Neural cell (in vitro differentiated cells): ENCODE measurements around the gene CELA2A. TPM values are rescaled to one million over a fixed set of nuclear protein-coding genes. Genes with fewer than 3 reads are reported as not detected.
"Not testable (repeated sequence)": the region's sequence is repeated elsewhere in the genome, so short reads cannot be mapped to it uniquely, and the experiment has no call there.

Experiments used
- H2AFZ ChIP-seq: fragments of 200-600, 300-800 bp; sonication (generic), shearing (Covaris generic); 2 replicates; pipeline ENCODE4 v1.6.0; 2014; ENCODE audit warnings: low read depth, mild to moderate bottlenecking, antibody characterized with exemption, low read length, moderate library complexity
- H3F3A ChIP-seq: fragments of 200-600 bp; shearing (Covaris generic); 2 replicates; pipeline ENCODE4 v1.6.1; 2016; ENCODE audit warnings: mild to moderate bottlenecking, moderate library complexity, mixed read lengths, antibody characterized with exemption, low read length; ENCODE audit not compliant: insufficient read depth, poor library complexity, severe bottlenecking
- H3K27ac ChIP-seq: fragments of 200-600, 300-800 bp; sonication (generic), shearing (Covaris generic); 2 replicates; pipeline ENCODE4 v1.5.1; 2014; ENCODE audit warnings: mild to moderate bottlenecking, low read length, moderate library complexity
- H3K27me3 ChIP-seq: fragments of 300-800, 200-600 bp; sonication (generic), shearing (Covaris generic); 2 replicates; pipeline ENCODE4 v1.6.0; 2014; ENCODE audit warnings: mild to moderate bottlenecking, low read depth, low read length, moderate library complexity; ENCODE audit not compliant: insufficient read depth
- H3K36me3 ChIP-seq: fragments of 300-800, 200-600 bp; sonication (generic), shearing (Covaris generic); 2 replicates; pipeline ENCODE4 v1.5.1; 2014; ENCODE audit warnings: mild to moderate bottlenecking, antibody characterized with exemption, low read length, moderate library complexity; ENCODE audit not compliant: insufficient read depth
- H3K4me2 ChIP-seq: fragments of 300-800, 200-600 bp; sonication (generic), shearing (Covaris generic); 2 replicates; pipeline ENCODE4 v1.6.0; 2014; ENCODE audit warnings: mild to moderate bottlenecking, low read length
- H3K4me3 ChIP-seq: fragments of 300-800, 200-600 bp; sonication (generic), shearing (Covaris generic); 2 replicates; pipeline ENCODE4 v1.5.1; 2014; ENCODE audit warnings: mild to moderate bottlenecking, low read length, moderate library complexity
- H3K79me2 ChIP-seq: fragments of 200-600 bp; shearing (Covaris generic); replicated peaks from 2 replicates; pipeline ENCODE4 v1.6.0; 2014; ENCODE audit warnings: mild to moderate bottlenecking, low read length, moderate library complexity; ENCODE audit not compliant: insufficient read depth
- H3K9ac ChIP-seq: fragments of 300-800, 200-600 bp; sonication (generic), shearing (Covaris generic); 2 replicates; pipeline ENCODE4 v1.6.1; 2016; ENCODE audit warnings: mild to moderate bottlenecking, low read length, mixed read lengths
- H3K9me2 ChIP-seq: fragments of 200-600 bp; shearing (Covaris generic); 2 replicates; pipeline ENCODE4 v1.6.1; 2016; ENCODE audit warnings: mild to moderate bottlenecking, low read length, mixed read lengths; ENCODE audit not compliant: insufficient read depth
- H3K9me3 ChIP-seq: fragments of 200-600, 300-800 bp; sonication (generic), shearing (Covaris generic); 2 replicates; pipeline ENCODE4 v1.6.1; 2016; ENCODE audit warnings: mild to moderate bottlenecking, mixed run types, low read length, moderate library complexity, mixed read lengths
- H4K20me1 ChIP-seq: fragments of 200-600 bp; shearing (Covaris generic); 2 replicates; pipeline ENCODE4 v1.6.1; 2016; ENCODE audit warnings: mild to moderate bottlenecking, mixed run types; ENCODE audit not compliant: insufficient read depth
- EP300 ChIP-seq: fragments of 450-650 bp; conservative IDR thresholded peaks from 2 replicates; pipeline ENCODE4 v1.6.1; 2014; ENCODE audit warnings: antibody characterized with exemption, mild to moderate bottlenecking, moderate library complexity; ENCODE audit not compliant: poor library complexity, severe bottlenecking
- EZH2 ChIP-seq: fragments of 200-600, 300-800 bp; shearing (Covaris generic), sonication (generic); IDR thresholded peaks from 2 replicates; pipeline ENCODE4 v1.6.1; 2014; ENCODE audit warnings: antibody characterized with exemption, low read length, borderline replicate concordance, mild to moderate bottlenecking; ENCODE audit not compliant: insufficient read depth, poor library complexity, severe bottlenecking
- MXI1 ChIP-seq: fragments of 450-650 bp; conservative IDR thresholded peaks from 2 replicates; pipeline ENCODE4 v1.6.1; 2014; ENCODE audit warnings: antibody characterized with exemption, mild to moderate bottlenecking; ENCODE audit not compliant: poor library complexity, severe bottlenecking
- POLR2AphosphoS5 ChIP-seq: IDR thresholded peaks from 2 replicates; pipeline ENCODE4 v1.6.1; 2012
- RAD21 ChIP-seq: fragments of 450-650 bp; conservative IDR thresholded peaks from 2 replicates; pipeline ENCODE4 v1.6.1; 2014; ENCODE audit warnings: antibody characterized with exemption, mild to moderate bottlenecking, moderate library complexity
- SMC3 ChIP-seq: fragments of 450-650 bp; conservative IDR thresholded peaks from 2 replicates; pipeline ENCODE4 v1.6.1; 2014; ENCODE audit warnings: antibody characterized with exemption, mild to moderate bottlenecking, moderate library complexity; ENCODE audit not compliant: poor library complexity
- TAF1 ChIP-seq: IDR thresholded peaks from 2 replicates; pipeline ENCODE4 v1.6.1; 2012; ENCODE audit warnings: low read depth
- polyA plus RNA-seq: library from polyadenylated mRNA; depleted of rRNA; stranded (reverse); fragments of >200 nt; gene quantifications from 2 replicates; pipeline ENCODE4 v1.2.3, GENCODE V29; 2014
- TF ChIP-seq, protein P1 (sequence below): fragments of 450-650 bp; IDR thresholded peaks from 2 replicates; pipeline ENCODE4 v1.5.1; 2014; ENCODE audit warnings: antibody characterized with exemption, mild to moderate bottlenecking, moderate library complexity; ENCODE audit not compliant: poor library complexity, severe bottlenecking
- TF ChIP-seq, protein P2 (sequence below): IDR thresholded peaks from 2 replicates; pipeline ENCODE4 v1.6.1; 2012; ENCODE audit warnings: borderline replicate concordance

Gene CELA2A
- polyA plus RNA-seq, 1 donor from 2014 or later: not detected

DNA sequence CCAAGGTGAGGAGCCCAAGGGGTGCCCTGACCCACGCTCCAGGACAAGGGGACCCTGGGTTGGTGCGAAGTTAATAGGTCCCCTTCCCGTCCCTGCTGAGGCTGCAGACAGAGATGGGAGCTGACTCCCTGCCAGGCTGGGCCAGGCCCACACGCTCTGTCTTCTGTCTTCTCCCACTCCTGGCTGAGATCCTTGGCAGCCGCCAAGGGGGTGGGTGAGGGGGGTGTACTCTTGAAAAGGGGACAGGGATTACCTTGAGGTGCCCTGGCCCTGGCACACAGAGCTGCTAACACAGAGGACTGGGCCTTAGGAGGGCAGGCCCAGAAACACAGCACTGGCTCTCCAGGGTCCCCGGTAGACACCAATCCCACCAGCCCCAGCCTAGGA, 29.3 kb upstream of the CELA2A start:
- H3K4me3 ChIP-seq: no peak overlapping the region
- H4K20me1 ChIP-seq: no peaks in the 10 kb centered on the region
- H3K27me3 ChIP-seq: no peaks in the 10 kb centered on the region
- no peaks in the 10 kb centered on the region for H3K36me3 ChIP-seq
- no peak overlapping the region for H3K9ac ChIP-seq
- no peaks in the 10 kb centered on the region for H3K9me2 ChIP-seq
- no peaks in the 10 kb centered on the region for H3K79me2 ChIP-seq
- H3K4me2 ChIP-seq: no peak overlapping the region
- no peaks in the 10 kb centered on the region for H3F3A ChIP-seq
- H3K9me3 ChIP-seq: no peaks in the 10 kb centered on the region
- H3K27ac ChIP-seq: no peak overlapping the region
- no peak for TF ChIP-seq MXI1
- TF ChIP-seq, protein P1, sequence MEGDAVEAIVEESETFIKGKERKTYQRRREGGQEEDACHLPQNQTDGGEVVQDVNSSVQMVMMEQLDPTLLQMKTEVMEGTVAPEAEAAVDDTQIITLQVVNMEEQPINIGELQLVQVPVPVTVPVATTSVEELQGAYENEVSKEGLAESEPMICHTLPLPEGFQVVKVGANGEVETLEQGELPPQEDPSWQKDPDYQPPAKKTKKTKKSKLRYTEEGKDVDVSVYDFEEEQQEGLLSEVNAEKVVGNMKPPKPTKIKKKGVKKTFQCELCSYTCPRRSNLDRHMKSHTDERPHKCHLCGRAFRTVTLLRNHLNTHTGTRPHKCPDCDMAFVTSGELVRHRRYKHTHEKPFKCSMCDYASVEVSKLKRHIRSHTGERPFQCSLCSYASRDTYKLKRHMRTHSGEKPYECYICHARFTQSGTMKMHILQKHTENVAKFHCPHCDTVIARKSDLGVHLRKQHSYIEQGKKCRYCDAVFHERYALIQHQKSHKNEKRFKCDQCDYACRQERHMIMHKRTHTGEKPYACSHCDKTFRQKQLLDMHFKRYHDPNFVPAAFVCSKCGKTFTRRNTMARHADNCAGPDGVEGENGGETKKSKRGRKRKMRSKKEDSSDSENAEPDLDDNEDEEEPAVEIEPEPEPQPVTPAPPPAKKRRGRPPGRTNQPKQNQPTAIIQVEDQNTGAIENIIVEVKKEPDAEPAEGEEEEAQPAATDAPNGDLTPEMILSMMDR: no peak
- no peak for TF ChIP-seq RAD21
- TF ChIP-seq EP300: no peak
- TF ChIP-seq TAF1: no peak
- no peak for TF ChIP-seq EZH2
- no peak for TF ChIP-seq POLR2AphosphoS5
- TF ChIP-seq, protein P2, sequence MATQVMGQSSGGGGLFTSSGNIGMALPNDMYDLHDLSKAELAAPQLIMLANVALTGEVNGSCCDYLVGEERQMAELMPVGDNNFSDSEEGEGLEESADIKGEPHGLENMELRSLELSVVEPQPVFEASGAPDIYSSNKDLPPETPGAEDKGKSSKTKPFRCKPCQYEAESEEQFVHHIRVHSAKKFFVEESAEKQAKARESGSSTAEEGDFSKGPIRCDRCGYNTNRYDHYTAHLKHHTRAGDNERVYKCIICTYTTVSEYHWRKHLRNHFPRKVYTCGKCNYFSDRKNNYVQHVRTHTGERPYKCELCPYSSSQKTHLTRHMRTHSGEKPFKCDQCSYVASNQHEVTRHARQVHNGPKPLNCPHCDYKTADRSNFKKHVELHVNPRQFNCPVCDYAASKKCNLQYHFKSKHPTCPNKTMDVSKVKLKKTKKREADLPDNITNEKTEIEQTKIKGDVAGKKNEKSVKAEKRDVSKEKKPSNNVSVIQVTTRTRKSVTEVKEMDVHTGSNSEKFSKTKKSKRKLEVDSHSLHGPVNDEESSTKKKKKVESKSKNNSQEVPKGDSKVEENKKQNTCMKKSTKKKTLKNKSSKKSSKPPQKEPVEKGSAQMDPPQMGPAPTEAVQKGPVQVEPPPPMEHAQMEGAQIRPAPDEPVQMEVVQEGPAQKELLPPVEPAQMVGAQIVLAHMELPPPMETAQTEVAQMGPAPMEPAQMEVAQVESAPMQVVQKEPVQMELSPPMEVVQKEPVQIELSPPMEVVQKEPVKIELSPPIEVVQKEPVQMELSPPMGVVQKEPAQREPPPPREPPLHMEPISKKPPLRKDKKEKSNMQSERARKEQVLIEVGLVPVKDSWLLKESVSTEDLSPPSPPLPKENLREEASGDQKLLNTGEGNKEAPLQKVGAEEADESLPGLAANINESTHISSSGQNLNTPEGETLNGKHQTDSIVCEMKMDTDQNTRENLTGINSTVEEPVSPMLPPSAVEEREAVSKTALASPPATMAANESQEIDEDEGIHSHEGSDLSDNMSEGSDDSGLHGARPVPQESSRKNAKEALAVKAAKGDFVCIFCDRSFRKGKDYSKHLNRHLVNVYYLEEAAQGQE: no peak
- TF ChIP-seq SMC3: no peak
- H2AFZ ChIP-seq: no peak overlapping the region

DNA sequence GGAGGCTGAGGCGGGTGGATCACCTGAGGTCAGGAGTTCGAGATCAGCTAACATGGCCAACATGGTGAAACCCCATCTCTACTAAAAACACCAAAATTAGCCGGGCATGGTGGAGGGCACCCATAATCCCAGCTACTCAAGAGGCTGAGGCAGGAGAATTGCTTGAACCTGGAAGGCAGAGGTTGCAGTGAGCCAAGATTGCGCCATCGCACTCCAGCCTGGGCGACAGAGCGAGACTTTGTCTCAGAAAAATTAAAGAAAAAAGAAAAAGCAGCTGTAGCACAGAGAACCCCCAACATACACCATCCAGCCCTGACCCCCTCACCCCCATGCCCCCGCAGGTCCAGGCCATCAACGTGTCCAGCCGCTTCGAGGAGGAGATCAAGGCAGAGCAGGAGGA, 28.3 kb upstream of the CELA2A start:
- H3K27me3 ChIP-seq, H3K9me3 ChIP-seq, H3K9me2 ChIP-seq, H4K20me1 ChIP-seq, H3F3A ChIP-seq, H3K4me3 ChIP-seq, H3K27ac ChIP-seq, H2AFZ ChIP-seq, H3K36me3 ChIP-seq, H3K4me2 ChIP-seq, H3K79me2 ChIP-seq, H3K9ac ChIP-seq: not testable (repeated sequence)

DNA sequence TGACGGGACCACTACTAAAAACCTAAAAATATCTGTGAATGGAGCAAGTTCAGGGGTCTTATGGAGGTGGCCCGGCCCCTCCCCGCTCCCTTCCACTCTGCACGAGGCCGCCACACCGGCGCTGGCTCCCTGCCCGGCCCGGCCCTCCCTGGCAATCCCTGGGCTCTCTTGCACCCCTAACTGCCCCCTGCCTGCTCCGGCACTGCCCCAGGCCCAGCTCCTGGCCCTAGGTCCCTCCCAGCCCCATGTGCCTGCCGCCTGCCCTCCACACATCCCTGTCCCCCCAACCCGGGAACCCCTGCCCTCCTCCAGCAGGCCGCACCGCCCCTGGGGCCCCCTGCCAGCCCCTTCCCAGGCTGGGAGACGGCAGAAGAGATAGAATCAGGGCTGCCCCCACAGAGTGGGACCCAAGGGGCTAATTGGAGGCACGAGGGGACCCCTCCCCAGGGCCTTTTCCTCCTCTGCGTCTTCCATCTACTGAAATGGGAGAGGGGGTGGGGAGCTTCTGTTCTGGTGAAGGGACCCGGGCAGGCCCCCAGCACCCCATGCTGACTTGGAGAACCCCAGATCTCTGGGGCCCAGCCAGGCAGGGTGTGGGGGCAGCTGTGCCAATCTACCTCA, 27.6 kb upstream of the CELA2A start:
- no peaks in the 10 kb centered on the region for H3K9me3 ChIP-seq
- H3F3A ChIP-seq: no peaks in the 10 kb centered on the region
- no peaks in the 10 kb centered on the region for H3K79me2 ChIP-seq
- H3K4me3 ChIP-seq: no peak overlapping the region
- no peaks in the 10 kb centered on the region for H3K36me3 ChIP-seq
- H3K9ac ChIP-seq: no peak overlapping the region
- no peak overlapping the region for H3K27ac ChIP-seq
- H2AFZ ChIP-seq: no peak overlapping the region
- H3K4me2 ChIP-seq: no peak overlapping the region
- no peaks in the 10 kb centered on the region for H4K20me1 ChIP-seq
- H3K9me2 ChIP-seq: no peaks in the 10 kb centered on the region
- H3K27me3 ChIP-seq: no peaks in the 10 kb centered on the region
- TF ChIP-seq RAD21 (no peak), EP300 (no peak), EZH2 (no peak), SMC3 (no peak), POLR2AphosphoS5 (no peak), MXI1 (no peak), TAF1 (no peak)
- TF ChIP-seq, protein P1: no peak
- TF ChIP-seq, protein P2: no peak
